IPS-18c (cell line): ENCODE results near the gene INPP4B.

ENCODE experiments used
- H3K4me3 ChIP-seq: 2 replicates; pipeline ENCODE4 v1.7.0; 2013; ENCODE audit warnings: low read depth, mild to moderate bottlenecking, low read length, moderate library complexity; ENCODE audit not compliant: insufficient read depth
- H3K9me3 ChIP-seq: one replicate; pipeline ENCODE4 v1.6.1; 2013; ENCODE audit warnings: mild to moderate bottlenecking, low read length, moderate library complexity; ENCODE audit not compliant: control insufficient read depth, insufficient read depth

INPP4B gene

GRCh38 chr4:142435599-142436235 lies 410.4 kb downstream of the INPP4B start:
- Histone ChIP-seq H3K9me3 (no peaks in the 10 kb centered on the region), H3K4me3 (no peak overlapping the region)

GRCh38 chr4:142434519-142435224 lies 411.4 kb downstream of the INPP4B start:
- no peak overlapping the region for H3K4me3 ChIP-seq
- no peaks in the 10 kb centered on the region for H3K9me3 ChIP-seq

- H3K4me3 ChIP-seq = no peak overlapping the region
- H3K9me3 ChIP-seq = no peaks in the 10 kb centered on the region
These were observed 417.4 kb downstream of the INPP4B start for GRCh38 chr4:142428715-142429114.

GRCh38 chr4:142427456-142427855 lies 418.6 kb downstream of the INPP4B start:
- H3K9me3 ChIP-seq = no peaks in the 10 kb centered on the region
- H3K4me3 ChIP-seq = no peak overlapping the region

- Histone ChIP-seq H3K9me3 (no peaks in the 10 kb centered on the region), H3K4me3 (no peak overlapping the region)
These were observed 422.2 kb downstream of the INPP4B start for GRCh38 chr4:142423861-142424260.

- H3K9me3 ChIP-seq = no peaks in the 10 kb centered on the region
- no peak overlapping the region for H3K4me3 ChIP-seq
These were observed 425.6 kb downstream of the INPP4B start for GRCh38 chr4:142420311-142421095.

GRCh38 chr4:142419712-142420111 lies 426.4 kb downstream of the INPP4B start:
- no peak overlapping the region for H3K4me3 ChIP-seq
- H3K9me3 ChIP-seq = no peaks in the 10 kb centered on the region

GRCh38 chr4:142418697-142419096 lies 427.4 kb downstream of the INPP4B start:
- H3K4me3 ChIP-seq = no peak overlapping the region
- H3K9me3 ChIP-seq = no peaks in the 10 kb centered on the region

- H3K4me3 ChIP-seq = no peak overlapping the region
- no peaks in the 10 kb centered on the region for H3K9me3 ChIP-seq
These were observed 429.3 kb downstream of the INPP4B start for GRCh38 chr4:142416711-142417275.

GRCh38 chr4:142416121-142416520 lies 430.0 kb downstream of the INPP4B start:
- no peaks in the 10 kb centered on the region for H3K9me3 ChIP-seq
- H3K4me3 ChIP-seq = no peak overlapping the region

- Histone ChIP-seq H3K4me3 (no peak overlapping the region), H3K9me3 (no peaks in the 10 kb centered on the region)
These were observed 431.6 kb downstream of the INPP4B start for GRCh38 chr4:142414366-142414990.

GRCh38 chr4:142413485-142413884 lies 432.6 kb downstream of the INPP4B start:
- H3K4me3 ChIP-seq = no peak overlapping the region
- H3K9me3 ChIP-seq = no peaks in the 10 kb centered on the region

GRCh38 chr4:142411993-142412392 lies 434.1 kb downstream of the INPP4B start:
- H3K4me3 ChIP-seq = no peak overlapping the region
- H3K9me3 ChIP-seq = no peaks in the 10 kb centered on the region

- no peak overlapping the region for H3K4me3 ChIP-seq
- no peaks in the 10 kb centered on the region for H3K9me3 ChIP-seq
These were observed 438.1 kb downstream of the INPP4B start for GRCh38 chr4:142408003-142408441.

- Histone ChIP-seq H3K9me3 (no peaks in the 10 kb centered on the region), H3K4me3 (no peak overlapping the region)
These were observed 438.5 kb downstream of the INPP4B start for GRCh38 chr4:142407596-142407995.

- H3K4me3 ChIP-seq = no peak overlapping the region
- no peaks in the 10 kb centered on the region for H3K9me3 ChIP-seq
These were observed 439.1 kb downstream of the INPP4B start for GRCh38 chr4:142406917-142407501.

- H3K4me3 ChIP-seq = no peak overlapping the region
- no peaks in the 10 kb centered on the region for H3K9me3 ChIP-seq
These were observed 439.6 kb downstream of the INPP4B start for GRCh38 chr4:142406499-142406835.
